Peyer's patch (tissue), 4 donors: ENCODE results near the gene RPS4Y1.

Experiments used
- CTCF ChIP-seq, 6 experiments: fragments of 450-650 bp in 4 of 6; fragments of 200-600 bp in 2 of 6; sonication (generic) in 1 of 6; IDR thresholded peaks; one replicate each; pipeline ENCODE4 v1.5.1; 2017 to 2019; ENCODE audit warnings: antibody characterized with exemption in 6 of 6, mild to moderate bottlenecking in 3 of 6, moderate library complexity in 1 of 6
- POLR2A ChIP-seq, 2 donors: fragments of 450-650 bp; IDR thresholded peaks; one replicate each; pipeline ENCODE4 v1.5.1; 2017; ENCODE audit warnings: antibody characterized with exemption in 2 of 2, mild to moderate bottlenecking in 2 of 2, moderate library complexity in 2 of 2

GRCh38 chrY:2859782-2860181 is 18.4 kb downstream of the RPS4Y1 start:
- TF ChIP-seq CTCF (IDR thresholded peaks at IDR 0.05) (no peak), POLR2A (IDR thresholded peaks at IDR 0.05) (no peak)
